HG02852 (cell line): ENCODE data around the gene LYPD3.
"Not testable (repeated sequence)": the region's sequence is repeated elsewhere in the genome, so short reads cannot be mapped to it uniquely, and the experiment has no call there.

Experiments used
- ATAC-seq: cut with Tn5 transposase; IDR thresholded peaks from one replicate; pipeline ENCODE4 v1.9.1; 2021; ENCODE audit warnings: mild to moderate bottlenecking, moderate library complexity; ENCODE audit not compliant: unreplicated experiment

LYPD3 gene

GRCh38 chr19:43465468-43466120, at the start of gene LYPD3:
LYPD3 (minus strand) TSS chr19:43465608; CDS start chr19:43465571, 37 bp downstream.
- ATAC-seq = no peak

GRCh38 chr19:43512399-43512798, 47.0 kb upstream of the LYPD3 start:
- ATAC-seq = not testable (repeated sequence)

- no peak for ATAC-seq
These were observed 45.9 kb upstream of the LYPD3 start for GRCh38 chr19:43511324-43511723.

DNA sequence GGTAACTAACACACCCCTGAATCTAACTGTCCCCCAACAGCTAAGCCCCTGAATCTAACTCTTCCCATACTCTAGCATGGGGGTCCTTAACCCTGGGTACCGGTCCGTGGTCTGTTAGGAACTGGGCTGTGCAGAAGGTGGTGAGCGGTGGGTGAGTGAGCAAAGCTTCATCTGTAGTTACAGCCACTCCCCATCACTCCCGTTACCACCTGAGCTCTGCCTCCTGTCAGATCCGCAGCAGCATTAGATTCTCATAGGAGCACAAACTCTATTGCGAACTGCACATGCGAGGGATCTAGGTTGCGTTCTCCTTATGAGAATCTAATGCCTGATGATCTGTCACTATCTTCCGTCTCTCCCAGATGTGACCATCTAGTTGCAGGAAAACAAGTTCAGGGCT, 45.3 kb upstream of the LYPD3 start:
- ATAC-seq = no peak

DNA sequence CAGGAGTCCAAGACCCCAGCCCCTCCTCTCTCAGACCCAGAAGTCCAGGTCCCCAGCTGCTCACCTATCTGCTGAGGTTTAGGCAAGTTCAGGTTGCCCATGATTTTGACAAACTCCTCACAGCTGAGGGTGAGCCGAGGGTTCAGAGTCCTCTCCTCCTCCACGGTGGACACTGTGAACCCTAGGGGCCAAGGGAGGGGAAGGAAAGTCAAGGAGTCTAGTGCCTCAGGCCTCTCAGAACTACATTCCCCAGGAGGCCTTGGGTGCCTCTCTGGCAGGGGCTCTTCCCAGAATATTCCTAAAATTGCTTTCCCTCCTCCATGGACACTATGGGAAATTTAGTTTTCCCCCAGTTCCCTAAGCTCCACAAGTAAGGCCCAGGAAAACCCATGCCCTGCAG, 42.5 kb upstream of the LYPD3 start:
- no peak for ATAC-seq

- no peak for ATAC-seq
These were observed 41.2 kb upstream of the LYPD3 start for GRCh38 chr19:43506629-43507028.

- no peak for ATAC-seq
These were observed 40.5 kb upstream of the LYPD3 start for GRCh38 chr19:43505941-43506340.

DNA sequence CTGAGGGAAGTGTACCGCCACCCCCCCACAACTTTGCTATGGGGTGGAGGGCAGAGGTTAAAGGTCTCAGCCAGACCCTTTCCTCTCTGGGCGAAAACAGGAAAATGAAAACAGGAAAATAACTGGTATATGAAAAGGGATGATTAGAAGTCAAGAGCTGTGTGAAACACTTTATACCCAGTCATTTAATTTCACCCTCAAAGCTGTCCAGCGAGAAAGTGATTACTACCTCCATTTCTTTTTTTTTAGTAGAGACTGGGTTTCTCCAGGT, 39.7 kb upstream of the LYPD3 start:
- no peak for ATAC-seq

- peak; percentile 12 for ATAC-seq
These were observed 39.2 kb upstream of the LYPD3 start, which contains the start of gene PHLDB3 for GRCh38 chr19:43504426-43505185. PHLDB3 (minus strand) TSS chr19:43504746; CDS start chr19:43504118, 628 bp downstream.

DNA sequence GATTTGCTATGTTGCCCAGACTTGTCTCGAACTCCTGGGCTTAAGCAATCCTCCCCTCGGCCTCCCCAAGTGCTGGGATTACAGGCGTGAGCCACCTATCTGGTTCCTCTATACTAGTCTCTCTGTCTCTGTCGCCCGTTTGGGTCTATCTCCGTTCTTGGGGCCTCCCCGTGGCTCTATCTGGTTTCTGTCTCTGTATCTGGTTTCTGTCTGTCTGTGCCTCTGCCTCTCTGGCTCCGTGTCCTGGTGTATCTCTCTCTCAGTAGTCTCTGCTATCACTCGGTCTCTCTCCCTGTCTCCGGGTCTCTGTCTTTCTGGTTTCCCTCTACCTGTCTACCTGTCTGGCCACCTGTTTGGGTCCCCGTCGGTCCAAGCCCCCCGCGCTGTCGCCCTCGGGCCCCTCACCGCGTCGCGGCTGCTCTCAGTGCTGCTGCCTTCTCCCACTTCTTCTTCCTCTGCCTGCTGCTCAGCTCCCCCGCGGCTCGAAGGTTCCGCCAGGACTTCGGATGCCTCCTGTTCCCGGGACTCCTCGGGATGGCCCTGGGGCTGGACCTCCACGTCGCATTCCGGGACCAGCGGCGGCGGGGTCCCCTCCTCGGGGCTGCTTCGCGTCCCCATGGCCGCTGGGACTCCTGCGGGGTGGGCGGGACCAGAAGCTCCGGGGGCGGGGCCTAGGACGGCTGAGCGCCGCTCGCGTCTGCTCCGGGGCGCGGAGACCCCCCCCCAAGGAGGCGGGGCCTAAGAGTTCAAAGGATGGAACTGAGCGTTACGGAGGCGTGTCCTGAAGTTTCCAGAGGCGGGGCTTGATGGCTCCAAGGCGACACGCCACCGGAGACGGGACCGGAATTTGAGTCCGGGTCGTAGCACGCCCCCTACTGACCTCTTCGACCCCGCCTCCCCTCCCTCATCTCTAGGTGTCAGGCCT, 38.4 kb upstream of the LYPD3 start:
- ATAC-seq = peak; percentile 84

DNA sequence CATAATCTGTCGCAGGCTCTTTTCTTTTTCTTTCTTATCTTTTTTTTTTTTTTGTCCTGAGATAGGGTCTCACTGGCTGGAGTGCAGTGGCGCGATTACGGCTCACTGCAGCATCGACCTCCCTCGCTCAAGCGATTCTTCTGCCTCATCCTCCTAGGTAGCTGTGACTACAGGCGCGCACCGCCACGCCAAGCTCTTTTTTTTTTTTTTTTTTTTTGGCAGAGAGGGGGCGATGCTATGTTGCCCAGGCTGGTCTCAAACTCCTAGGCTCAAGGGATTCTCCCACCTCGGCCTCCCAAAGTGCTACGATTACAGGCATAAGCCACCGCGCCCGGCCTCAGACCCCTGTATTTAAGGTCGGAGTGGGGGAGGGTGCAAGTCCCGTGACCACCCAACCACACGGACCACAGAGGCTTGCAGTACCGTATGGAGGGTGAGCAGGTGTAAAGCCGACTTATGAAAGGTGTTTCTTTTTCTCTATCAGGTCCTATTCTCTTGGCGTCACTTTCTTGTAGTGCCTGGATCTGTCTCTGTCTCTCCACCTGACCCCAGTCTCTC, 37.1 kb upstream of the LYPD3 start:
- no peak for ATAC-seq

DNA sequence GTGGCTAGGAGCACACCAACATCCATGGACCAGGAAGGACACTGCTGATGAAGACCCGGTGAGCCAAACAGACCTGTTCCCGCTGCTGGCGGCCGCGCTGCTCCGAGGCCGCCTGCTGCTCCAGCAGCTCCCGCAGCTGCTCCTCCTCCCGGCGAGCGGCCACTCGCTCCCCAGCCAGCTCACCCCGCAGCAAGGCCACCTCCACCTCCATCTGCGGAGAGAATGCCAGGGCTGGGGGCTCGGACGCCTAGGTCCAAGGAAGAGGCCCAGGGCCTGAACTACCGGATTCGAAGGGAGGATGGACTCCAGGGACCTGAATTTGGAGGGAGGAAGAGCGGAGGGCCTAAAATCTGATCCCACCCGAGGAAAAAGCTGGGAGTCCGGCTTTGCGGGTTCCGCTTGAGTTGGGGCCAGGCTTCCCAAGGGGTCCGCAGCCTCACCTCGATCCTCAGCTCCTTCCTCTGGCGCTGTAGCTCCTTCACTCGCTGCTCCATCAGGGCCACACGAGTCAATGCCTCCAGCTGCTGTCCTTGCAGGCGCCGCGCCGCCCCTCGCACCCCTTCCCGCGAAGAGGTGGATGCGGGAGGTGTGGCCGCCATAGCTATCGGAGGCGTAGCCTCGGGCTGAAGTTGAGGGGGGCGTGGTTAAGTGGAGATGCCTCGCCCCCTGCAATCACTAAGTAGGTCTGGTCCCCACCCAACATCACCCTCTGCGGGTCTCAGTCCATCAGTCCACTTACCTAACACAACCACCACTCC, 36.4 kb upstream of the LYPD3 start:
- no peak for ATAC-seq

DNA sequence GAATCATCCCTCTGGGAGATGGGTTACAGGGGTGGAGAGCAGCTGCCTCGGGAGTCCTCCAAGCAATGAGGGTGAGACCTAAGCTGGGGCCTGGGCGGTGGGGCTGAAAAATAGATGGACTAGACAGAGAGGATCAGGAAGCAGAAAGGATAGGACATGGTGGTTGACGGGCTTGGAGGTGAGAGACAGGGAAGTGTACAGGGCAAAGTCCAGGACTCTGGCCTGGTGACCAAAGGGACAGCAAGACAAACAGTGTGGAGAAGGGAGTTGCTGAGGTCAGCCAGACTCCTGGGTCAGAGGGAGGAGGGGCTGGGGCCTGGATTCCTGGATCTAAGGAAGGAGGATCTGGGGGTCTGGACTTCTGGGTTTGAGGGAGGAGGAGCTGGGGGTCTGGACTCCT, 33.6 kb upstream of the LYPD3 start:
- no peak for ATAC-seq

DNA sequence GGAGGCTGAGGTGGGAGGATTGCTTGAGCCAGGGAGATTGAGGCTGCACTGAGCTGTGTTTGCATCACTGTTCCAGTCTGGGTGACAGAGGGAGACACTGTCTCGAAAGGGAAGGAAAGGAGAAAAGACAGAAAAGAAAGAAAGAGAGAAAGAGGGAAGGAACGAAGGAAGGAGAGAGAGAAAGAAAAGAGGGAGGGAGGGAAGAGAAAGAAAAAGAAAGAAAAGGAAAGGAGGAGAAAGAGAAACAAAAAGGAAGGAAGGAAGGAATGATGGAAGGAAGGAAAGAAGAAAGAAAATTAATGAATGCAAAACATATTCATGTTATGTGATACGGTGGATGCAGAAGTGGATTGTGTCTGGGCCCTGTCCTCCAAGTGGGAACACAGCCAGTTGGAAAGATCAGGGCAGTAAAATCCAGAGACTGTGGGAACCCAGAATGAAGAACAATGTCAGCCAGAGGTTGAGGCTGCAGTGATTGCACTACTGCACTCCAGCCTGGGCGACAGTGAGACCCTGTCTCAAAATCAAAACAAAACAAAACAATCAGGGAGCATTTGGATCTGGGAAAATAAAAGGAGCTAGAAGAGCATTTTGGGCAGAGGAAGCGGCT, 32.9 kb upstream of the LYPD3 start:
- no peak for ATAC-seq

DNA sequence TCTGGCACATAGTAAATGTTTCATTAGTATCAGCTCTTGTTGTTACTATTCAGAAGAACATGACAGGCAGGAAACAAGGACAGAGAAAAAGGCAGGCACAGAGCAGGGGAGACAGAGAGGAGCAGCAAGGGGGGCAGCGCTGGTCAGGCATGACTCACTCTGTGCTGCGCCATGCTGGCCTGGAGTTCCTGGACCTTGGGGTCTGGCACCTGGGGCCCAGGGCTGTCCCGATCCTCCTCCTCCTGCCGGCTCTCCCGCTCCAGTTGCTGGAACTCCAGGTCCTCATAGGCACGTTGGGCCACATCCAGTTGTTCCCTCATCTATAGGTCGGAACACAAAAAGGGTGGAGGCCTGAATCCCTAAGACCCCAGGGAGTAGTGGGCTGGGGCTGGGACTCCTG, 31.6 kb upstream of the LYPD3 start:
- no peak for ATAC-seq

- no peak for ATAC-seq
These were observed 29.7 kb upstream of the LYPD3 start for GRCh38 chr19:43495082-43495481.

DNA sequence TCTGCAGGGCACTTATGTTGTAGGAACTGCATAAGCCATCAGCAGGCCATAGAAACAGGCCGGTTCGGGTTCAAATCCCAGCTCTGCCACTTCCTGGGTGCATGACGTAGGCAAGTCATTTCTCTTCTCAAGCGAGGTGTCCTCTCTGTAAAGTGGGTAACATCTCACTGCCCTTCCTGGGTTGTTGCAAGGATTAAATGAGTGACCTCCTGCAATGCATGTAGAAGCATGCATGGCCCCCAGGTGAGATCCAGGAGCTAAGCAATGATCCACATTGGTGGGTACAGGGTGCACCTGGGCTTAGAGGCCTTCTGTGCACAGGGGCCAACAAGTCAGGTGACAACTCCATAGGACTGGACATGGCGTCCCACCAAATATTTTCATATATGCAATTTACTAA, 25.4 kb upstream of the LYPD3 start:
- no peak for ATAC-seq

- no peak for ATAC-seq
These were observed 24.7 kb upstream of the LYPD3 start for GRCh38 chr19:43489979-43490599.

- no peak for ATAC-seq
These were observed 23.9 kb upstream of the LYPD3 start for GRCh38 chr19:43489310-43489709.

GRCh38 chr19:43488179-43488578, 22.8 kb upstream of the LYPD3 start:
- ATAC-seq = no peak
